Measurements from ENCODE around the gene HORMAD2.

HORMAD2 gene

GRCh38 chr22:30170129-30170528 is 89.9 kb downstream of the HORMAD2 start:
- DNase-seq, result no peak

GRCh38 chr22:30171008-30171407 is 90.7 kb downstream of the HORMAD2 start:
- DNase-seq, result no peak

- no peak for DNase-seq
These were observed 95.5 kb downstream of the HORMAD2 start for GRCh38 chr22:30175690-30176288.

GRCh38 chr22:30176431-30176830 is 96.2 kb downstream of the HORMAD2 start:
- DNase-seq, result no peak

GRCh38 chr22:30178181-30179126 is 98.2 kb downstream of the HORMAD2 start:
- DNase-seq, result no peak

GRCh38 chr22:30180616-30181015 is 100.4 kb downstream of the HORMAD2 start:
- DNase-seq, result no peak

- no peak for DNase-seq
These were observed 101.4 kb downstream of the HORMAD2 start for GRCh38 chr22:30181459-30182349.

- no peak for DNase-seq
These were observed 102.1 kb downstream of the HORMAD2 start for GRCh38 chr22:30182350-30182745.

GRCh38 chr22:30182815-30183214 is 102.6 kb downstream of the HORMAD2 start:
- no peak for DNase-seq

- no peak for DNase-seq
These were observed 103.0 kb downstream of the HORMAD2 start for GRCh38 chr22:30183271-30183670.

- no peak for DNase-seq
These were observed 103.6 kb downstream of the HORMAD2 start for GRCh38 chr22:30183861-30184278.

GRCh38 chr22:30185129-30185528 is 104.9 kb downstream of the HORMAD2 start:
- no peak for DNase-seq

- DNase-seq, result no peak
These were observed 105.3 kb downstream of the HORMAD2 start for GRCh38 chr22:30185549-30185948.

- no peak for DNase-seq
These were observed 105.8 kb downstream of the HORMAD2 start for GRCh38 chr22:30186041-30186440.

- no peak for DNase-seq
These were observed 106.2 kb downstream of the HORMAD2 start for GRCh38 chr22:30186510-30186909.

GRCh38 chr22:30187094-30187493 is 106.8 kb downstream of the HORMAD2 start:
- no peak for DNase-seq

- DNase-seq, result no peak
These were observed 107.5 kb downstream of the HORMAD2 start for GRCh38 chr22:30187529-30188407.

- DNase-seq, result no peak
These were observed 108.6 kb downstream of the HORMAD2 start for GRCh38 chr22:30188911-30189310.

- no peak for DNase-seq
These were observed 110.3 kb downstream of the HORMAD2 start for GRCh38 chr22:30190574-30190973.

GRCh38 chr22:30191040-30191701 is 110.9 kb downstream of the HORMAD2 start:
- DNase-seq, result no peak

GRCh38 chr22:30192427-30192826 is 112.2 kb downstream of the HORMAD2 start:
- DNase-seq, result no peak

Measured in GOT3 (cell line).